IPS-NIHi11 (cell line): Measurements from ENCODE around the gene TMEM138.

Experiments
- DNase-seq: peaks from one replicate; pipeline ENCODE4 v3.0.0; 2012; ENCODE audit warnings: mixed read lengths, low spot score

TMEM138 gene

DNA sequence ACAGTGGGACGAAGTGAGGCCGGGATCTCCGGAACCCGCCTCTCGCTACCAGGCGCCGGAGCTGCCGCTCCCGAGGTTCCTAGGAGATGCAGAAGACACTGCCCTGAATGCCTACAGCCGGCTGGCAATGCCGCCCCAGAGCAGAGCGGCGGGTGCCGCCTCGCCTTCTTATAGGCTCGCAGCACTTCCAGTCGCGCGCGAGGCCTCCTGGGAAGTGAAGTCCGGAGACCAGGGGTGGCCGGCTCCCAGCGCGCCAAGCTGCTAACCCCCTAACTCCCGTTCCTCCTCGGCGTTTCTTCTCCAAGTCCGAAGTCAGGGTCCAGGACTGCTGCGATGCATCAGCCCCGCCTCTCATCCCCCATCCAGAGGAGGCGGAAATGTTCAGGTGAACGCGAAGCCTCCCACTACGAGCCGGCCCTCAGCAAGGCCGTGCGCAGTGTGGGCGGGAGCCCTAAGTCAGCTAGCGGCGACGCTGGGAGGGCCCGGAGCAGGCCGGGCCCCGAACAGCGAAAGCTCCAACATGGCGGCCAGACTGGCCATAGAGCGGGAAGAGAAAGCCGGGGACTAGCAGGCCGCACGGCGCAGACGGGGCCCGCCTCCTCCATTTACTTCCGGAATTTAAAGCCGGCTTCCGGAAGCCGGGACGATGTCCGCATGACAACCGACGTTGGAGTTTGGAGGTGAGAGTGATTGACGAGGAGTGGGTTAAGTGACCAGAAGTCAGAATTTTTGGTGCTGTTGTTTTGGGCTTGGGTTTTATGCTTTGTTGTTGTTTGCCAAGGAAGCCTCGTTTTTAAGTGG lies at the start of gene TMEM138, which contains the start of gene CYB561A3:
Gene TMEM138 (plus strand): TSS at position 634 of the 801 bp plus-strand sequence. CDS start 2,017 bp downstream, outside the sequence.
Gene CYB561A3 (minus strand): TSS at position 142 of the 801 bp plus-strand sequence. CDS start 5,169 bp downstream, outside the sequence.
- DNase-seq, result peak; percentile 97

DNA sequence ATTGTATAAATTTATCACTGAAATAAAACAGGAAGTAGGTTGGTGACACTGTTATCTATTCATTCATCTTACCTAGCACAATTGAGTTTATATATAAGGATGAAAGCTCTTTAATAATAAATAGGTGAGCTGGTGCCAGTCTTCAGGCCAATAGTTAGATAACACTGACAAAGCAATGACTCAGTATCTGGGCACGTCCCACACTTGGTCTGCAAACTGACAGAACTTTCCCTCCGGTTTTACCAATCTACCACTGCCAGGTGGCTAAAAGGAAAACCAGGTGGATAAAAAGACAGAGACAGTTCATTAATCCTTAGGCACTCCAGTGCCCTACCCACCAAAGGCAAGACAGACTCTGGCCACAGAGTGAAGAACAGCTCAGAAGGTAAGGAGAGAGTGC lies 46.9 kb upstream of the TMEM138 start:
- no peak for DNase-seq

- DNase-seq, result no peak
These were observed 36.3 kb upstream of the TMEM138 start for GRCh38 chr11:61325649-61326414.

- DNase-seq, result no peak
These were observed 34.5 kb upstream of the TMEM138 start for GRCh38 chr11:61327669-61328071.

DNA sequence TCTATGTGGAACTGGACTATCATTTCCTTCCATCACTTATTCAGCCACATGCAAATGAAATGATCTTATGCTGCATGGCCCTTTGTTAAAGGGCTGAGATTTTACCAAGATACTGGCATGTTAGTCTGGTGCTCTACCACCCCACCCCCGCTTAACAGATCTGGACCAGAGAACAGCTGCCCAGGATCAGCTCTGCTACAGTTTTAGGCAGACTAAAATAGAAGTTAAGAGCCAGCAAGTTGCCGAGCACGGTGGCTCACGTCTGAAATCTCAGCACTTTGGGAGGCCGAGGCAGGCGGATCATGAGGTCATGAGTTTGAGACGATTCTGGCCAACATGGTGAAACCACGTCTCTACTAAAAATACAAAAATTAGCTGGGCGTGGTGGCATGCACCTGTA lies 33.8 kb upstream of the TMEM138 start:
- no peak for DNase-seq

DNA sequence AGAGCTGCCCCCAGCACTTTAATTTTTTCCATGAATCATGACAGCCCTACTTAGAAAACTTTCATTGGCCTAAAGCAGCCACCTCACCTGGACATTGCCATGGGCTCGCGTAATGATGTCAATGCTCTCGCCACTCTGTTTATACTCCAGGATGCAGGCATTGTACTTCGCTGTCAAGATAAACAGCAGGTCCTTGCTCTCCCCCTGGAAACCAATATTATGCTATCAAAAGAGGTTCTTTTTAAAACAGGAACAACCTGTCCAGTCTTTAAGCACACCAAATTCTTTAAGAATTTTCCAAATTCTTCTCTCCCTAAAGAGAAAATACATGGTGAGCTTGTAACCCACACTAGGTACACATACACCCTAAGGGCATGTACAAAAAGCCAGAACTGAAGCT lies 32.3 kb upstream of the TMEM138 start:
- DNase-seq, result no peak

DNA sequence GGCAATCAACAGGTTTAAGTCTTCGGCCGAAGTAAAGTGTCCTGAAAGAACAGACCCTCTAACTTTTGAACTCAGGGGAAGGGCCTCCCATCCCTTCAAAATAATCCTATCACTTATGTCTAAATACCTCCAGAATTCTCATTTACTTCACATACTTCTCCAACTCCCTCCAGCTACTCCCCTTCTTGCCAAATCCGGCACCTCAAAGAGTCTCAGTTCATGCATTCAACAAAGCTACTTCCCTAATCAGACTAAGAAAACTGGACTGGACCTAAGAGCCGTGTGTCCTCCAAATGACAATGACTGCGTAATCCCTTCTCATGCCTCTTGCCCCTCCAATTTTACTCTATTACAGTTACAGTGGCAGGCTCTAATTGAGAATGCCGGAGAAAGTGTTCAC lies 30.5 kb upstream of the TMEM138 start:
- no peak for DNase-seq

- DNase-seq, result peak; percentile 68
These were observed 29.8 kb upstream of the TMEM138 start for GRCh38 chr11:61332281-61332796.

DNA sequence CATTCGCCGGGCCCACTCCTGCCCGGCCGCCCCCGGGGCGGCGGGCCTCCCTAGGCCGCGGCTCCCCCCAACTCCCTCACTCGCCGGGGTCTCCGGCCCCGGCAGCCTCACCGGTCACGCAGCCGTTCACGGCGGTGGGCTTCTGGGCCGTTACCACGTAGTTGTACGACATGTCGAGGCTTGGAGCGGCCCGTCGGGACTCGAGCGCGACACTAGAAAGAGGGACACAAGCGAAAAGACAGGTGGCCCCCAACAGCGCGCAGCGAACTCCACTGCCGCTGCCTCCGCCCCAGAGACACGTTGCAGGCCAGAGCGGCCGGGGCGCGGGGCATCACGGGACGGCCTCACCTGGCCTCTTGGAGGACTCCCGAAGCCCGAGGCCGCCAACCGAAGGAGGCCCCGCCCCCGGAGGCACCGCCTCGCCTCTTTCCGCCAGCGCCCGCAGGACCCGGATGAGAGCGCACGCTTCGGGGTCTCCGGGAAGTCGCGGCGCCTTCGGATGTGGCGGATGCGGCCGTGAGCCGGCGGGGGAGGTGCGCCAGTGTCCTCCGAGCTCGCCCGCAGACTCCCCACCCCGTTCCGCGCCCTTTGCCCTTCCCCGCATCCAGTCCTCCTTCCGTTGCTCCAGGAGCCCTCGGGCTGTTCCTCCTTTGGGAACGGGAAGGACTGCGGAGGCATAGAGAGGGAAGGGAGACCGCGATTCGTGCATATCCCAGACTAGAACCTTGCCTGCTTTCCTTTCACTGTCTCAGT lies 29.2 kb upstream of the TMEM138 start, which contains the start of the genes DDB1 and TKFC:
Gene DDB1 (minus strand): TSS at position 309 of the 753 bp plus-strand sequence. CDS start 137 bp downstream, at position 172.
Gene TKFC (plus strand): TSS at position 432 of the 753 bp plus-strand sequence. CDS start 1,501 bp downstream, outside the sequence.
- peak; percentile 100 for DNase-seq

GRCh38 chr11:61333550-61334433 lies 28.4 kb upstream of the TMEM138 start:
- no peak for DNase-seq

- DNase-seq, result no peak
These were observed 27.5 kb upstream of the TMEM138 start for GRCh38 chr11:61334434-61335354.

- no peak for DNase-seq
These were observed 26.8 kb upstream of the TMEM138 start for GRCh38 chr11:61335355-61335710.

- peak; percentile 93 for DNase-seq
These were observed 25.8 kb upstream of the TMEM138 start for GRCh38 chr11:61336171-61336935.

DNA sequence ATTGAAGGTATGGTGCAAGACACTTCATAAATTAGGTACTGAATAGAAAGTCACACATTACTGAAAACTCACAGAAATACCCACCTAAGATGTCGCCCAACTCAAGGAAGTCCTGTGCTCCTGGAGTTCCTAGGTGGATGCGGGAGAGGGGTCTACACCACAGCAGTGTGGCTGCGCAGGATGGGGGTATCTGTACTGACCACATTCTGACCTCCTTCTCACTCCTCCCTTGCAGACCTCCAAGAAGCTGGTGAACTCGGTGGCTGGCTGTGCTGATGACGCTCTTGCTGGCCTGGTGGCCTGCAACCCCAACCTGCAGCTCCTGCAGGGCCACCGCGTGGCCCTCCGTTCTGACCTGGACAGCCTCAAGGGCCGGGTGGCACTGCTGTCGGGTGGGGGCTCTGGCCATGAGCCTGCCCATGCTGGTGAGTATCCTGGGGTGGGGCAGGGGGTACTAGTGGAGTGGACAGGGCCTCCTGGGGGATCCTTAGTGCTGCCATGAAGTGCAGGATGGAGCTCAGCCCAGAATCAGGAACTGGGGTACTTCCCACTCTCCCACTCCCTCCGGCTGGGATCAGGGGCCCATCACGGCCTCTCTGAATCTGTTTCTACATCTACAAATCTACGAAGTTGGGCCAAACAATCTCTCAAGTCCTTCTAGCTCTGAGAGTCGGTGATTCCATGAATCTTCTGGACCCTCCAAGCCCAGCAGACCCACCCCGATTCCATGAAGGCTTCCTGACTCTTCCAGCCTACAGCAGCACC lies 24.3 kb upstream of the TMEM138 start:
- DNase-seq, result no peak

GRCh38 chr11:61338783-61339489 lies 23.2 kb upstream of the TMEM138 start:
- DNase-seq, result no peak

- no peak for DNase-seq
These were observed 22.7 kb upstream of the TMEM138 start for GRCh38 chr11:61339490-61339878.

- no peak for DNase-seq
These were observed 21.2 kb upstream of the TMEM138 start for GRCh38 chr11:61340979-61341378.

- DNase-seq, result no peak
These were observed 20.5 kb upstream of the TMEM138 start for GRCh38 chr11:61341706-61342105.
